GM18909 (cell line): ENCODE data around the gene DRAM2.
"Not testable (repeated sequence)": the region's sequence is repeated elsewhere in the genome, so short reads cannot be mapped to it uniquely, and the experiment has no call there.

Experiments used
- ATAC-seq: cut with Tn5 transposase; IDR thresholded peaks from one replicate; pipeline ENCODE4 v1.9.1; 2021; ENCODE audit warnings: mild to moderate bottlenecking; ENCODE audit not compliant: unreplicated experiment, poor library complexity

Gene DRAM2

GRCh38 chr1:111145542-111145941 is 5.6 kb upstream of the DRAM2 start:
- ATAC-seq: no peak

DNA sequence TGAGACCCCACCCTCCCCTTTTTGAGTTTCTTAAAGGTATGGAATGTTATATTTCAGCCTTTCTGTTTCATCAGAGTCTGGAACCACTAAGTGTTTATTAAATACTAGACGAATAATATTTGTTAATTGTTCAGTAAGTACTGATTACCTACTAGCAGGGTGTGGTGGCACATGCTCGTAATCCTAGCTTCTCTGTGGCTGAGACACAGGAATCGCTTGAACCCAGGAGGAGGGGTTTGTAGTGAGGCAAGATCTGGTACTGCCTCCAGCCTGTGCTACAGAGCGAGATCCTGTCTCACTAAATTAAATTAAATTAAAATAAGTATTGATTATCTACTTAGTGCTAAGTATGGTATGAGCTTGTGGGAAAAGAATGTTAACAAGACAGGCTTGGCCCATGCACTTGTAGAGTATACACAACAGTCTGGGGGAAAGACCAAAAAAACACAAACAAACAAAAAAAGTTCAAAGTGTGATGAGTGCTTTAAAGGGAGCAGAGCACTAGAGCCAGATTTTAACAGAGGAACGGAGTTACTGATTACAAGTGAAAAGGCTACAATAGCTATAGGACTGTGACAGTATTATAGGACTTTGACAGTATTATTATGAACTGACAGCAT is 2.6 kb upstream of the DRAM2 start:
- no peak for ATAC-seq

DNA sequence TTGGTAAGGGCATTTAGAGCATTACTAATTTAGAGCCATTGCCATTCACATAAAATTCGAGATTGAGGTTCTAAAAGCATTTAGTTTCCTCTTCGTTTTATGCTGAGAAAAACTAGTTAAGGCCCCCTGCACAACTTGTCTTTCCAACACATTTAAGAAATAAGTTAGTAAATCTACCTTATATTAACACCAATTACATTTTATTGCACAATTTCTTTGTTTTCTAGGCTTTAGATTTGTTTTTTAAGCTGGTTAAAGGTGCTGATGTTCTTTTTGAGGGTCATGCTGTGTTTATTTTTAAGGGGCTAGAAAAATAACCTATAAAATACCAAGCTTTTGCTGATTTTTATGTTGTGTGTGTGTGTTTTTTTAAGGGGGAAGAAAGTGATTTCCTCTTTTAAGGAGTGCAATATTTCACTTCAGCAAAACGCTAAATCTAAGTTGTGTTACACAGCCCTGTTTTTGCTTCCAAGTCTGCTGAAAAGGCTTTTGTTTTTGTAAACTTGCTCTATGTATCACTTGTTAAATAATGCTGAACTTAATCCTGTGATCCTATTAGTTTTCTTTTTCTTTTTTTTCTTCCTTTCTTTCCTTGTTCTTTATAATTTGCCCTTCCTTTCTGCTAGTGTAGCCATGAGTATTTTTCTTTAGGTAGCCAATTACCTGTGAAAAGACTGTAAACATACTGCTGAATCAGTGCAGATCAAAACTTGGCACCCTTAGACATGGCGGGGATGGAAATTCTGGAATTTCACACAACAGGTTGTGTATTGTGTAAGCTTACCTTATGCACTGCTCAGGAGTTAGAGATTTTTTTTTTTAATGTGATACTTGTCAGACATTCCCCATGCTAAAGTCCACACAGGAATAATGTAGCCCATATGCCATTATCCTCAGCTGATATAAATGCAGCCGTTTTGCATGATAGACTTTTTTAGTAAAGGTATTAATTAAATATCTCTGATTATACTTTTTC is 1.6 kb upstream of the DRAM2 start:
- ATAC-seq: no peak

DNA sequence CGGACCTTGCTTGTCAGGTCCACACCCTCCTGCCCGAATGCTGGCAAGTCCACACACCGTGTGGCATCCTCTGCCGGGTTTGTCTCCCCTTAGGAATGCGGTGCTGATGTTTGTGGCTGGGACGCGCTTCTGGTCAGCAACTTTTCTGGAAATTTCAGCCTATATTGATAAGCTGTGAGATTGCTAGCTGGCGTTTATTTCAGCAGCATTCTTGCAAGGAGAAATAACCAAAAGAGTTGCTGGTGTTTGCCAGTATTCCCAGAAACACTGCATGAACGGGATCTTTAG is 731 bp upstream of the DRAM2 start:
- no peak for ATAC-seq

GRCh38 chr1:111139324-111139955 is 453 bp downstream of the DRAM2 start:
- ATAC-seq: peak; percentile 47

DNA sequence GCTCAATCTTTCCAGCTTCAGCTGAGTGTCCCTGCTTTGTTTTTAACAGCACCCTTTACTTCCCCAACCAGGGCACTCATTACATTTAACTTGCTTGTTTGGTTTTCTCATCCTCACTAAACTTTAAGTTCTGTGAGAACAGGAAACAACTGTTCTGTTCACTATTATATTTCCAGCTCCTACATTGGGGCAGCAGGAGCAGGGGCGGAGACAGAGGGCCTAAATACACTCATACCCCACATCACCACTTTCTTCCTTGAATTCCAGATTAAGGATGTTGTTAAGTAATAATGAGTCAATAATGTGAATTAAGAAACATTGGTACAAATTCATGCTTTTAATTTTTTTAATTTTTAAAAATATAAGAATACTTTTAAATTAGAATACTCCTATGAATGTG is 6.0 kb downstream of the DRAM2 start:
- ATAC-seq: no peak

GRCh38 chr1:111131693-111132092 is 8.2 kb downstream of the DRAM2 start:
- no peak for ATAC-seq

DNA sequence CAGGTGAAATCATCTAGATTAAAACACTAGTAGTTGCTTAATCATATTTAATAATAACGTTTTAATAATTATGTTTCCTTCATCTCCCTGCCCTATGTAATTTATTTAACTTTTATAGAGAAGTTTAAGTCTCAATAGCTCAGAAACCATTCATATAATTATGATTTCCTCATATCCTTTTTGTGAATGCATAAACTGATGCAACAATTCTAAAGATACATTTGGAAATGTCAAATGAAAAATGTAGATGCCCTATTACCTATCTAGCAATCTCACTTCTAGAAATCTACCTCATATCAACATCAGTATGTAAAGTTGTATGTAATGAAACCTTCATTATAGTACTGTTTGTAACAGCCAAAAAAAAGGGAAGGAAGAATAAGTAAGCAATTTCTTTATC is 10.5 kb downstream of the DRAM2 start:
- ATAC-seq: no peak

GRCh38 chr1:111127923-111128643 is 11.8 kb downstream of the DRAM2 start:
- peak; percentile 87 for ATAC-seq

GRCh38 chr1:111126354-111126753 is 13.5 kb downstream of the DRAM2 start:
- no peak for ATAC-seq

GRCh38 chr1:111116496-111116895 is 23.4 kb downstream of the DRAM2 start:
- ATAC-seq: no peak

- no peak for ATAC-seq
Observed at GRCh38 chr1:111110197-111110899, 29.5 kb downstream of the DRAM2 start.

DNA sequence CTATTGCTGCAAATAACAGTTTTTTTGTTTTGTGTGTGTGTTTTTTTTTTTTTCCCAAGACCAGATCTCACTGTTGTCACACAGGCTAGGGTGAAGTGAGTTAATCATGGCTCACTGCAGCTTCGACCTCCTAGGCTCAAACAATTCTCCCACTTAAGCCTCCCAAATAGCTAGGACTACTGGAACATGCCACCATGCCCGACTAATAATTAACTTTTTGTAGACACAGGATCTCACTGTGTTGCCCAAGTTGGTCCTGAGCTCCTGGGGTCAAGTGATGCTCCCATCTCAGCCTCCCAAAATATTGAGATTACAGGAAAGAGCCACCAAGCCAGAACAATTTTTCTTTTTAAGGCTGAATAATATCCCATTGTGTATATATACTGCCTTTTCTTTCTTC is 34.9 kb downstream of the DRAM2 start:
- no peak for ATAC-seq

- no peak for ATAC-seq
Observed at GRCh38 chr1:111101854-111102642, 37.8 kb downstream of the DRAM2 start.

GRCh38 chr1:111099289-111099688 is 40.6 kb downstream of the DRAM2 start:
- no peak for ATAC-seq

DNA sequence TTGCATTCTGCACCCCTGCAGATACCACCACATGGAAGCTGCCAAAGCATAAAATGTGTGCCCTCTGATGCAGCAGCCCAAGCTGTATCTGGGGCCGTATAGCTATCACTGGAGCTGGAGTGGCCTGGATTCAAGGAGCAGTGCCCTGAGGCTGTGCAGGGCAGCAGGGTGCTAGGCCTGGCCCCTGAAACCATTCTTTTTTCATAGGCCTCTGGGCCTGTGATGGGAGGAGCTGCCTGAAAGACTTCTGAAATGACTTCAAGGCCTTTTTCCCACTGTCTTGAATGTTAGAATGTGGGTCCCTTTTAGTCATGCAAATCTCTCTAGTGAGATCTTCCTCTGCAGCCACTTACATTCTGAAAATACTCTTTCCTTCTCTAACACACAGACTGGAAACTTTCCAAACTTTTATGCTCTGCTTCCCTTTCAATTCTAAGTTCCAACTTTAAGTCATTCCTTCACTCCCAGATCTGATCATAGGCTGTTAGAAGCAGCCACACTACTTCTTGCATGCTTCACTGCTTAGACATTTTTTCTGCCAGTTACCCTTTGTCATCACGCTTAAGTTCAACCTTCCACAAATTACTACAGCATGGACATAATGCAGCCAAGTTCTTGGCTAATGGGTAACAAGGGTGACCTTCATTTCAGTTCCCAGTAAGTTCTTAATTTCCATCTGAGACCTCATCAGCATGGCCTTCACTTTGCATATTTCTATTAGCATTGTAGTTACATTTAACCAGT is 42.4 kb downstream of the DRAM2 start:
- ATAC-seq: no peak

DNA sequence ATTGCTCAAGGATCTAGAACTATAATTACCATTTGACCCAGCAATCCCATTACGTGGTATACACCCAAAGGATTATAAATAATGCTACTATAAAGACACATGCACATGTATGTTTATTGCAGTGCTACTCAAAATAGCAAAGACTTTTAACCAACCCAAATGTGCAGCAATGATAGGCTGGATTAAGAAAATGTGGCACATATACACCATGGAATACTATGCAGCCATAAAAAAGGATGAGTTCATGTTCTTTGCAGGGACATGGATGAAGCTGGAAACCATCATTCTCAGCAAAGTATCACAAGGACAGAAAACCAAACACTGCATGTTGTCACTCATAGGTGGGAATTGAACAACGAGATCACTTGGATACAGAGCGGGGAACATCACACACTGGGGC is 44.5 kb downstream of the DRAM2 start:
- ATAC-seq: not testable (repeated sequence)

DNA sequence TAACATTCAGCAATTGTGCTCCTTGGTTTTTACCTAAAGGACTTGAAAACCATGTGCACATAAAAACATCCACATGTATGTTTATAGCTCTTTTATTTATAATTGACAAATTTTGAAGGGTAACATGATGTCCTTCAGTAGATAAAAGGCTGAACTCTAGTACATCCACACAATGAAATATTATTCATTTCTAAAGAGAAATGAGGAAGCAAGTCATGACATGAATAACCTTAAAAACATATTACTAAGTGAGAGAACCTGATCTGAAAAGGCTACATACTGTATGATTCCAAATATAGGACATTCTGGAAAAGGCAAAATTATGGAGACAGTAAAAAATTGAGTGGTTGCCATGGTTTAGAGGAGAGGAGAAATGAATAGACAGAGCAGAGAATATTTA is 50.3 kb downstream of the DRAM2 start:
- ATAC-seq: no peak

GRCh38 chr1:111085676-111086075 is 54.2 kb downstream of the DRAM2 start:
- ATAC-seq: no peak
